Medulla oblongata (tissue), 1 donor: ENCODE data around the gene XYLT1.

Experiments
- DNase-seq: peaks from one replicate; pipeline ENCODE4 v3.0.0-alpha.2; 2015; ENCODE audit errors: extremely low spot score

XYLT1 gene

GRCh38 chr16:17457997-17458396 is 12.8 kb downstream of the XYLT1 start:
- DNase-seq = no peak

- DNase-seq = peak; percentile 58
Observed at GRCh38 chr16:17457513-17457912, 13.2 kb downstream of the XYLT1 start.

GRCh38 chr16:17454162-17454730 is 16.5 kb downstream of the XYLT1 start:
- no peak for DNase-seq

GRCh38 chr16:17453364-17454038 is 17.3 kb downstream of the XYLT1 start:
- peak; percentile 63 for DNase-seq

GRCh38 chr16:17452922-17453321 is 17.8 kb downstream of the XYLT1 start:
- no peak for DNase-seq

DNA sequence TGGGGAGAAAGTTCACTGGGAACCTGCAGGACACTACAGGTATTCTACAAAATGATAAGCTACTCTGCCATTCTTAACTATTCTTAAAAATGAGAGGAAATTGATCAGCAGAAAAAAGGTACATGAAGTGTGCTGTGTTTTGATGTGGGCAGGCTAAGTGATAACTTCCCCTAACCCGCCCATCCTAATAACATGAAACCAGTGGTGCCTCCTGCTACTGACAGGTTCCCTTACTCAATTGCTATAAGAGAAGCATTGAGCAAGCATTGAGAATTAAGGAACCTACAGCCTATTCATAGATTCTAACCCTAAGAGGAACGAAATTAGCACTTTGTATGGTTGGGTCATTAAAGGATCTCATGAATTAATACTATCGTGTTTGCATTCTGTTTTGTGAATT is 18.9 kb downstream of the XYLT1 start:
- DNase-seq = peak; percentile 59

DNA sequence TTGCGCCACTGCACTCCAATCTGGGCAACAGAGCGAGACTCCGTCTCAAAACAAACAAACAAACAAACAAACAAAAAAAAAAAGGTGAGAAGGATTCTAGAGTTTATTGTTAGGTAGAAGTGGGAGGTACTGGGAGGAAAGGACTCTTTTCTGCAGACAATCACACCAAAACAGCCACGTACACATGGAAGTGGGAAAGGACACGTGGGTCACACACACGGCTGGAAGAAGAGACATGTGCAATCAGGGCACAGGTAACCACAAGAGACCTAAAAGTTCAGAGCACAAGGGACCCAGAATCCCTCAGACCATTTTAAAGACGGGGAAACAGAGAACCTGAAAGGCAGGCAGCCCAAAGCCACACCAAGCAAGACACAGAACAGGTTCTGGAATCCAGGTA is 20.5 kb downstream of the XYLT1 start:
- DNase-seq = no peak

- peak; percentile 67 for DNase-seq
Observed at GRCh38 chr16:17448640-17449638, 21.8 kb downstream of the XYLT1 start.

DNA sequence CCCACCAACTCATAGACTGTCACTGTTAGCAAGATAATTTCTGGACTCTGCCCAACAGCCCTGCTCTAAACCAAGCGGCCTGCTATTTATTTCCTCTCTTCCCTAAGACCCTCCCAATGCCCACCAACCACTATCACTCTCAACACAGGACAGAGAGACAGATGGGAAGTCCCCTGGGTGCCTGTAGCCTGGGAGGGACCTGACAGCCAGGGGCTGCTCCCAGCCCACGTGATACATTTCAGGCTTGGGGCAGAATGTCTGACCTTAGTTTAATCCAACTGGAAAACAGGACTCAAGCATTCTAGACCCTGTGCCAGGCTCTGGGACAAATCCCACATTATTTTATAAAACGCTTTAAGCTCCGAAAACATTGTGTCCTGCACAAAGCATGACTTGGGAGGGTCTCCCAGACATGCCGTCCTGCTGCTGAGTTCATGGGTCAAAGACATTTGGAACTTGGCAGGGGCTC is 23.6 kb downstream of the XYLT1 start:
- DNase-seq = no peak

- DNase-seq = no peak
Observed at GRCh38 chr16:17446661-17447060, 24.1 kb downstream of the XYLT1 start.

- no peak for DNase-seq
Observed at GRCh38 chr16:17445421-17445820, 25.3 kb downstream of the XYLT1 start.

DNA sequence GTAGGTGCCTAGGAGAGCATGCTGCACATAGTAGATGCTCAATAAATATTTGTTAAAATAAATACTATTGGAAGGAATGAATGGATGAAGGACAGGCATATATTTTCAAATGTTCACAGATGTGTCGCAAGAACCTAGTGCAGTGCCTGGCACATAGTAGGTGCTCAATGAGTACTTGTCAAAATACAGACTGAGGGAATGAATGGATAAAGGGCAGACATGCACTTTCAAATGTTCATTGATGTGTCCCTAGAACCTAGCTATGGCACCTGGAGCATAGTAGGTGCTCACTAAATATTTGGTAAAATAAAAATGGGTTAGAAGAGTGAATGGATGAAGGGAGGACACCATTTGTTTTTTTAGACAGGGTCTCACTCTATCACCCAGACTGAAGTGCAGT is 26.1 kb downstream of the XYLT1 start:
- DNase-seq = no peak

- DNase-seq = no peak
Observed at GRCh38 chr16:17440131-17440530, 30.6 kb downstream of the XYLT1 start.

GRCh38 chr16:17439580-17439979 is 31.2 kb downstream of the XYLT1 start:
- DNase-seq = no peak

DNA sequence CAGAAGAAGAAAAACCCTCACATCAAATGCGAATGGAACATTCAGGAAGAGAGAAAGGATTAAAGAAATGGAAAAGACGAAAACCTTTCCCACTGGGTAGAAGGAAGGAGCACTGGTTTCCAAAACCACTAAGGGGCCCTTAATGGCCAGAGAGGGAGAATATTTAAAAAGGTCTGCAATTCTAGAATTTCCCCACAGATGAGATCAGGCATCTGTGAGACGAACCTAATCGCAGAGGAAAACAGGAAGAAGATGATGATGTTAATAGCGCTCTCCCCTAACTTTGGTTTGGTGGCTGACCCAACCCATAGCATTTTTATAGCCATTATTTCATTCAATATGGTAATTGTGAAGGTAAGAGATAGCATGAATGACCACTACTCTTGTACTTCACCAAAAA is 32.8 kb downstream of the XYLT1 start:
- no peak for DNase-seq

- DNase-seq = no peak
Observed at GRCh38 chr16:17437127-17437720, 33.5 kb downstream of the XYLT1 start.

DNA sequence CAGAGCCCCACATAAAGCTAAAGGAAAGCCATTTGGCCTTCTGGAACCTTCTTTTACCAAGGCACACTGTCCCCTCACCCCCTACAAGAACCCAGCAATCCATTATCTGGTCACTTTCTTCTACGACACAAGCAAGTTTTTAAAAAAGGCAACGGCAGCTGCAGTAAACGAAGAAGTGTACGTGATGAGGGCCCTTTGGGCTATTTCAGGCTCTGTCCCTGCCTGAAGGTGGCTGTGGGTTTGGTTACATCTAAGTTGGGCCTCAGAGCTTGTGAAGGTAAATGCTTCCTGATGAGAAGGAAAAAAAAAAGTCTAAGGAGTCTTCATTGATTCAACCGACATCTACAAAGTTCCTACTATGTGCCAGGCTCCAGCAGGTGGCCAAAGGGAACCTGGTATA is 35.4 kb downstream of the XYLT1 start:
- DNase-seq = no peak

- DNase-seq = no peak
Observed at GRCh38 chr16:17433577-17434451, 36.9 kb downstream of the XYLT1 start.

GRCh38 chr16:17432901-17433576 is 37.7 kb downstream of the XYLT1 start:
- DNase-seq = no peak

DNA sequence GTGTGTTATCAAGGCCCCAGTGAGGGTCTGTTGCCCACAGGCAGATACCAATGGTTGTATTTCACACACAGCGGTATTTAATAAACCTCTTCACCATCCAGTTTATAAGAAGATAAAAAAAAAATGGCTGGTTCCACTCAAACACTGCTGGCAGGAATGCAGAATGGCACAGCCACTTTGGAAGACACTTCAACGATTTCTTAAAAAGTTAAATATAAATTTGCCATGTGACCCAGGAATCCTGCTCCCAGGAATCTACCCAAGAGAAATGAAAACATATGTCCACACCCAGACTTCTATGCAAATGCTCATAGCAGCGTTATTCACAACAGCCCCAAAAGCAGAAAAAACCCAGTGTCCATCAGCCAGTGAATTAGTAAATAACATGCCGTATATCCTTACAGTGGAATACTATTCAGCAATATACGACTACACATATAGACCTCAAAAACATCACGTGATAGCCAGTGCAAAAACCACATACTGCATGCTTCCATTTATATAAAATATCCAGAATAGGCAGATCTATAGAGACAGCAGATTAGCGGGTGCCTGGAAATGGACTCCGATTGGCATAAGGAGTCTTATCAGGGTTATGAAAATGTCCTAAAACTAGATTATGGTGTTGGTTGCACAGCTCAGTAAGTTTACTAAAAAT is 38.7 kb downstream of the XYLT1 start:
- no peak for DNase-seq
